Liver (tissue), 9 donors: ENCODE data around the gene KLHDC7A. TPM values are rescaled to one million over a fixed set of nuclear protein-coding genes. Genes with fewer than 3 reads are reported as not detected.

Source experiments
- DNase-seq: peaks from one replicate; pipeline ENCODE4 v3.0.0-alpha.2; 2017; ENCODE audit warnings: low spot score
- H3K27ac ChIP-seq, 2 donors: one replicate each; pipeline ENCODE4 v1.7.0; 2013; ENCODE audit warnings: inconsistent platforms in 2 of 2, low read length in 2 of 2, control low read depth in 1 of 2, low read depth in 1 of 2, mild to moderate bottlenecking in 1 of 2
- H3K27me3 ChIP-seq, 4 donors: one replicate each; pipeline versions ENCODE4 v1.6.1 to v1.7.0; 2013; ENCODE audit warnings: low read length in 3 of 4, inconsistent platforms in 1 of 4, mild to moderate bottlenecking in 1 of 4, moderate library complexity in 1 of 4; ENCODE audit not compliant: control insufficient read depth in 4 of 4, insufficient read depth in 4 of 4
- H3K36me3 ChIP-seq, 4 donors: one replicate each; pipeline versions ENCODE4 v1.6.1 to v1.7.0; 2013; ENCODE audit warnings: low read length in 3 of 4, mild to moderate bottlenecking in 3 of 4, low read depth in 1 of 4, moderate library complexity in 1 of 4; ENCODE audit not compliant: control insufficient read depth in 4 of 4, insufficient read depth in 3 of 4
- H3K4me1 ChIP-seq, 4 donors: one replicate each; pipeline versions ENCODE4 v1.6.1 to v1.7.0; 2013; ENCODE audit warnings: low read length in 3 of 4, mild to moderate bottlenecking in 3 of 4, moderate library complexity in 1 of 4; ENCODE audit not compliant: control insufficient read depth in 4 of 4, insufficient read depth in 4 of 4
- H3K4me3 ChIP-seq, 3 donors: one replicate each; pipeline versions ENCODE4 v1.6.1 to v1.7.0; 2013; ENCODE audit warnings: low read length in 3 of 3, control low read depth in 1 of 3, low read depth in 1 of 3, mild to moderate bottlenecking in 1 of 3
- H3K9ac ChIP-seq, 2 donors: one replicate each; pipeline ENCODE4 v1.7.0; 2013; ENCODE audit warnings: low read length in 2 of 2, mild to moderate bottlenecking in 2 of 2, moderate library complexity in 2 of 2, control low read depth in 1 of 2, low read depth in 1 of 2
- H3K9me3 ChIP-seq, 4 donors: one replicate each; pipeline versions ENCODE4 v1.6.1 to v1.7.0; 2013; ENCODE audit warnings: low read length in 3 of 4; ENCODE audit not compliant: control insufficient read depth in 4 of 4
- FOXA1 ChIP-seq: IDR thresholded peaks from 2 replicates; pipeline ENCODE4 v1.6.1; 2016; ENCODE audit warnings: antibody characterized with exemption
- FOXA2 ChIP-seq: IDR thresholded peaks from 2 replicates; pipeline ENCODE4 v1.6.1; 2016; ENCODE audit warnings: antibody characterized with exemption
- GABPA ChIP-seq, 2 donors: IDR thresholded peaks in 1 of 2; conservative IDR thresholded peaks in 1 of 2; 2 replicates each; pipeline ENCODE4 v1.6.1; 2016; ENCODE audit warnings: antibody characterized with exemption in 2 of 2, mild to moderate bottlenecking in 1 of 2, moderate library complexity in 1 of 2
- HNF4A ChIP-seq, 2 donors: conservative IDR thresholded peaks; 2 replicates each; pipeline ENCODE4 v1.6.1; 2016; ENCODE audit warnings: antibody characterized with exemption in 2 of 2, mild to moderate bottlenecking in 2 of 2
- HNF4G ChIP-seq: IDR thresholded peaks from 2 replicates; pipeline ENCODE4 v1.6.1; 2016; ENCODE audit warnings: antibody characterized with exemption
- JUND ChIP-seq, 2 donors: IDR thresholded peaks; 2 replicates each; pipeline ENCODE4 v1.6.1; 2016; ENCODE audit warnings: antibody characterized with exemption in 2 of 2
- RAD21 ChIP-seq, 2 donors: IDR thresholded peaks; 2 replicates each; pipeline ENCODE4 v1.6.1; 2016; ENCODE audit warnings: antibody characterized with exemption in 2 of 2, mild to moderate bottlenecking in 2 of 2
- RXRA ChIP-seq, 2 donors: IDR thresholded peaks; 2 replicates each; pipeline ENCODE4 v1.6.1; 2017 to 2018; ENCODE audit warnings: antibody characterized with exemption in 2 of 2, mild to moderate bottlenecking in 1 of 2
- SP1 ChIP-seq: IDR thresholded peaks from 2 replicates; pipeline ENCODE4 v1.6.1; 2018; ENCODE audit warnings: antibody characterized with exemption, mild to moderate bottlenecking
- TAF1 ChIP-seq: conservative IDR thresholded peaks from 2 replicates; pipeline ENCODE4 v1.6.1; 2016; ENCODE audit warnings: antibody characterized with exemption, mild to moderate bottlenecking
- YY1 ChIP-seq: IDR thresholded peaks from 2 replicates; pipeline ENCODE4 v1.6.1; 2016; ENCODE audit warnings: antibody characterized with exemption, mild to moderate bottlenecking
- WGBS: extraction: QIAGEN DNeasy Blood & Tissue Kit; methylation state at CpG from one replicate; pipeline ENCODE4 v1.1.7; 2013; 5-methylcytosine and 5-hydroxymethylcytosine counted together
- polyA plus RNA-seq, 2 donors: library from polyadenylated mRNA; stranded (reverse) in 1 of 2; unstranded in 1 of 2; fragments of 200-250 nt in 1 of 2; fragments of >200 nt in 1 of 2; fragmentation: Nextera tagmentation in 1 of 2; extraction: Ambion mirVana in 1 of 2; gene quantifications; one replicate each; pipeline versions ENCODE4 v1.2.1 to v1.2.3, GENCODE V29; 2013 to 2015
- total RNA-seq, 2 donors: library from RNA; depleted of rRNA; stranded (reverse); fragments of >200 nt; gene quantifications; one replicate each; pipeline ENCODE4 v1.2.3, GENCODE V29; 2014
- TF ChIP-seq, protein P1 (sequence below): IDR thresholded peaks from 2 replicates; pipeline ENCODE4 v1.6.1; 2016; ENCODE audit warnings: antibody characterized with exemption, mild to moderate bottlenecking
- TF ChIP-seq, protein P2 (sequence below): fragments of 150-350 bp; IDR thresholded peaks from 2 replicates; pipeline ENCODE4 v1.5.1; 2017; ENCODE audit warnings: improper control_type of control experiment, low read depth, low read length; ENCODE audit not compliant: missing input control
- TF ChIP-seq, protein P3 (sequence below): IDR thresholded peaks from 2 replicates; pipeline ENCODE4 v1.6.1; 2016; ENCODE audit warnings: antibody characterized with exemption
- TF ChIP-seq, protein P4 (sequence below): IDR thresholded peaks from 2 replicates; pipeline ENCODE4 v1.6.1; 2016; ENCODE audit warnings: antibody characterized with exemption
- TF ChIP-seq, protein P5 (sequence below): IDR thresholded peaks from 2 replicates; pipeline ENCODE4 v1.6.1; 2016; ENCODE audit warnings: antibody characterized with exemption
- donor health status: healthy.
- donor health status: healthy.
- donor health status: healthy.
- donor health status: healthy.
- donor health status: healthy.

Gene KLHDC7A
- total and polyA plus RNA-seq, 4 donors, result 1.3 to 6.6 (median 2.3) TPM

DNA sequence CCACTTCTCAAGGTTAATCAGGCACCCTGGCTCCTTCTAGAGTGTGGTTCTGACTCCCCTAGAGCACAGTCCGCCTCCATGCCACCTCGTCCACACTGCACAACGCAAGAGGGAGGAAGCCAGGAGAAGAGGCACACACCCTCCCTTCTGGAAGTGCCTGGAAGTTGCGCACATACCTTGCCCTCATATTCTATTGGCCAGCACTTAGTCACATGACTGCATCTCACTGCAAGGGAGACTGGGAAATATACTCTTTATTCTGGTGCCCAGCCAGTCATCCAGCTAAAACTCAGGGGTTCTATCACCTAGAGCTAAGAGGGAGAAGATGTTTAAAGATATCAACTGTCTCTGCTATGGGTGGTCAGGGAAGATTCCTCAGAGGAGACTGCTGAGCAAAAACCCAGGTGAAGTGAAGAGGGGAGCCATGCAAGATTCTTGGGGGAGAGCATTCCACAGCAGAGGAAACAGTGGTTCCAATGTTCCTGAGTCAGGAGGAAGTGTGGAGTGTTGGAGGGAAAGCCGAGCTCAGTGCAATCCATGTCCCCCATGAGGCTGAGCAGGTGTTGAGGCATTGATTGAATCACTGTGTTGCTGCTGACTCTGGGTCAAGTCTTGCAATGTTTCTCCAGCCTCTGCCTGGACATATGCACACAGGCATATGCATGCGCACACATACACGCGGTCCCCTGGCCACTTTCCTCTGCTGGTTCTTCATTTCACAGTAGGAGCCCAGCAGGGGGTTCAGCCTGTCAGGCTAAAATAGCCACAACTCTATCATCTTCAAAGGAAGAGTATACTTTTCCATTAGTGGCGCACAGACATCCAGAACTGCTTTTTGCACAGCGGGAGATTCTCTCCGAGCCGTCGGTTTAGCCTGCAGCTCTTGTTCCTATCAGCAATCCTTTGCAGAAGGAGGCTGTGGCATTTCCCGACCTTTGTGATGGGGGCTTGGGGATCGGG lies 22.3 kb upstream of the KLHDC7A start:
- H3K4me3 ChIP-seq, result no peak overlapping the region
- peaks cover 0 to 4% (median 1%) of the 10 kb centered on the region in 4 donors for H3K4me1 ChIP-seq
- no peak for TF ChIP-seq FOXA2
- TF ChIP-seq GABPA (IDR thresholded peaks at IDR 0.05 in 1 of 2, conservative IDR thresholded peaks at IDR 0.05 in 1 of 2), result no peak
- TF ChIP-seq, protein P1, sequence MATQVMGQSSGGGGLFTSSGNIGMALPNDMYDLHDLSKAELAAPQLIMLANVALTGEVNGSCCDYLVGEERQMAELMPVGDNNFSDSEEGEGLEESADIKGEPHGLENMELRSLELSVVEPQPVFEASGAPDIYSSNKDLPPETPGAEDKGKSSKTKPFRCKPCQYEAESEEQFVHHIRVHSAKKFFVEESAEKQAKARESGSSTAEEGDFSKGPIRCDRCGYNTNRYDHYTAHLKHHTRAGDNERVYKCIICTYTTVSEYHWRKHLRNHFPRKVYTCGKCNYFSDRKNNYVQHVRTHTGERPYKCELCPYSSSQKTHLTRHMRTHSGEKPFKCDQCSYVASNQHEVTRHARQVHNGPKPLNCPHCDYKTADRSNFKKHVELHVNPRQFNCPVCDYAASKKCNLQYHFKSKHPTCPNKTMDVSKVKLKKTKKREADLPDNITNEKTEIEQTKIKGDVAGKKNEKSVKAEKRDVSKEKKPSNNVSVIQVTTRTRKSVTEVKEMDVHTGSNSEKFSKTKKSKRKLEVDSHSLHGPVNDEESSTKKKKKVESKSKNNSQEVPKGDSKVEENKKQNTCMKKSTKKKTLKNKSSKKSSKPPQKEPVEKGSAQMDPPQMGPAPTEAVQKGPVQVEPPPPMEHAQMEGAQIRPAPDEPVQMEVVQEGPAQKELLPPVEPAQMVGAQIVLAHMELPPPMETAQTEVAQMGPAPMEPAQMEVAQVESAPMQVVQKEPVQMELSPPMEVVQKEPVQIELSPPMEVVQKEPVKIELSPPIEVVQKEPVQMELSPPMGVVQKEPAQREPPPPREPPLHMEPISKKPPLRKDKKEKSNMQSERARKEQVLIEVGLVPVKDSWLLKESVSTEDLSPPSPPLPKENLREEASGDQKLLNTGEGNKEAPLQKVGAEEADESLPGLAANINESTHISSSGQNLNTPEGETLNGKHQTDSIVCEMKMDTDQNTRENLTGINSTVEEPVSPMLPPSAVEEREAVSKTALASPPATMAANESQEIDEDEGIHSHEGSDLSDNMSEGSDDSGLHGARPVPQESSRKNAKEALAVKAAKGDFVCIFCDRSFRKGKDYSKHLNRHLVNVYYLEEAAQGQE, result no peak
- no peak for TF ChIP-seq YY1
- TF ChIP-seq TAF1, result no peak
- TF ChIP-seq, protein P2, sequence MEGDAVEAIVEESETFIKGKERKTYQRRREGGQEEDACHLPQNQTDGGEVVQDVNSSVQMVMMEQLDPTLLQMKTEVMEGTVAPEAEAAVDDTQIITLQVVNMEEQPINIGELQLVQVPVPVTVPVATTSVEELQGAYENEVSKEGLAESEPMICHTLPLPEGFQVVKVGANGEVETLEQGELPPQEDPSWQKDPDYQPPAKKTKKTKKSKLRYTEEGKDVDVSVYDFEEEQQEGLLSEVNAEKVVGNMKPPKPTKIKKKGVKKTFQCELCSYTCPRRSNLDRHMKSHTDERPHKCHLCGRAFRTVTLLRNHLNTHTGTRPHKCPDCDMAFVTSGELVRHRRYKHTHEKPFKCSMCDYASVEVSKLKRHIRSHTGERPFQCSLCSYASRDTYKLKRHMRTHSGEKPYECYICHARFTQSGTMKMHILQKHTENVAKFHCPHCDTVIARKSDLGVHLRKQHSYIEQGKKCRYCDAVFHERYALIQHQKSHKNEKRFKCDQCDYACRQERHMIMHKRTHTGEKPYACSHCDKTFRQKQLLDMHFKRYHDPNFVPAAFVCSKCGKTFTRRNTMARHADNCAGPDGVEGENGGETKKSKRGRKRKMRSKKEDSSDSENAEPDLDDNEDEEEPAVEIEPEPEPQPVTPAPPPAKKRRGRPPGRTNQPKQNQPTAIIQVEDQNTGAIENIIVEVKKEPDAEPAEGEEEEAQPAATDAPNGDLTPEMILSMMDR, result no peak
- TF ChIP-seq JUND (IDR thresholded peaks at IDR 0.05), result no peak
- no peak for TF ChIP-seq SP1
- TF ChIP-seq FOXA1, result no peak
- TF ChIP-seq, protein P3, sequence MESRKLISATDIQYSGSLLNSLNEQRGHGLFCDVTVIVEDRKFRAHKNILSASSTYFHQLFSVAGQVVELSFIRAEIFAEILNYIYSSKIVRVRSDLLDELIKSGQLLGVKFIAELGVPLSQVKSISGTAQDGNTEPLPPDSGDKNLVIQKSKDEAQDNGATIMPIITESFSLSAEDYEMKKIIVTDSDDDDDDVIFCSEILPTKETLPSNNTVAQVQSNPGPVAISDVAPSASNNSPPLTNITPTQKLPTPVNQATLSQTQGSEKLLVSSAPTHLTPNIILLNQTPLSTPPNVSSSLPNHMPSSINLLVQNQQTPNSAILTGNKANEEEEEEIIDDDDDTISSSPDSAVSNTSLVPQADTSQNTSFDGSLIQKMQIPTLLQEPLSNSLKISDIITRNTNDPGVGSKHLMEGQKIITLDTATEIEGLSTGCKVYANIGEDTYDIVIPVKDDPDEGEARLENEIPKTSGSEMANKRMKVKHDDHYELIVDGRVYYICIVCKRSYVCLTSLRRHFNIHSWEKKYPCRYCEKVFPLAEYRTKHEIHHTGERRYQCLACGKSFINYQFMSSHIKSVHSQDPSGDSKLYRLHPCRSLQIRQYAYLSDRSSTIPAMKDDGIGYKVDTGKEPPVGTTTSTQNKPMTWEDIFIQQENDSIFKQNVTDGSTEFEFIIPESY, result no peak
- TF ChIP-seq, protein P4, sequence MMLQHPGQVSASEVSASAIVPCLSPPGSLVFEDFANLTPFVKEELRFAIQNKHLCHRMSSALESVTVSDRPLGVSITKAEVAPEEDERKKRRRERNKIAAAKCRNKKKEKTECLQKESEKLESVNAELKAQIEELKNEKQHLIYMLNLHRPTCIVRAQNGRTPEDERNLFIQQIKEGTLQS, result no peak
- no peak for TF ChIP-seq RXRA (IDR thresholded peaks at IDR 0.05)
- TF ChIP-seq HNF4A (conservative IDR thresholded peaks at IDR 0.05), result no peak
- TF ChIP-seq, protein P5, sequence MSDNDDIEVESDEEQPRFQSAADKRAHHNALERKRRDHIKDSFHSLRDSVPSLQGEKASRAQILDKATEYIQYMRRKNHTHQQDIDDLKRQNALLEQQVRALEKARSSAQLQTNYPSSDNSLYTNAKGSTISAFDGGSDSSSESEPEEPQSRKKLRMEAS, result no peak
- no peak for TF ChIP-seq HNF4G
- no peak for TF ChIP-seq RAD21 (IDR thresholded peaks at IDR 0.05)
- H3K27ac ChIP-seq, result no peak overlapping the region
- no peaks in the 10 kb centered on the region for H3K27me3 ChIP-seq
- H3K36me3 ChIP-seq, result no peaks in the 10 kb centered on the region
- WGBS, result 84% methylated on average over 15 of the region's 15 CpGs
- H3K9ac ChIP-seq, result no peak overlapping the region
- H3K9me3 ChIP-seq, result no peaks in the 10 kb centered on the region
- no peak for DNase-seq
